Heart left ventricle (tissue), 16 donors: ENCODE measurements around the gene MYH10. TPM values are rescaled to one million over a fixed set of nuclear protein-coding genes. Genes with fewer than 3 reads are reported as not detected.
A peak's percentile ranks its signal among the peaks of the same experiment; 100 is the strongest.

Experiments
- ATAC-seq, 4 donors: fragments of 200-7000 bp; cut with Tn5 transposase; one replicate each; pipeline ENCODE4 v1.9.1; 2020 to 2022; ENCODE audit warnings: moderate library complexity in 4 of 4, mild to moderate bottlenecking in 3 of 4, moderate number of reproducible peaks in 1 of 4
- DNase-seq, 5 donors: peaks; one replicate each; pipeline ENCODE4 v3.0.0-alpha.2; 2020
- H3K27ac ChIP-seq, 12 donors: fragments of 200-600 bp; sonication (generic) in 4 of 12; one replicate each; pipeline versions ENCODE4 v1.5.0 to v1.8.0; 2016 to 2022; ENCODE audit warnings: mild to moderate bottlenecking in 2 of 12
- H3K27me3 ChIP-seq, 9 donors: fragments of 200-600 bp; sonication (generic) in 2 of 9; one replicate each; pipeline versions ENCODE4 v1.5.1 to v1.8.0; 2016 to 2022; ENCODE audit warnings: mild to moderate bottlenecking in 3 of 9
- H3K36me3 ChIP-seq, 9 donors: fragments of 200-600 bp; sonication (generic) in 2 of 9; one replicate each; pipeline versions ENCODE4 v1.5.0 to v1.8.0; 2018 to 2022; ENCODE audit warnings: mild to moderate bottlenecking in 2 of 9
- H3K4me1 ChIP-seq, 12 donors: fragments of 200-600 bp; sonication (generic) in 4 of 12; one replicate each; pipeline versions ENCODE4 v1.5.0 to v1.8.0; 2016 to 2022; ENCODE audit warnings: mild to moderate bottlenecking in 3 of 12
- H3K4me3 ChIP-seq, 12 donors: fragments of 200-600 bp; sonication (generic) in 4 of 12; one replicate each; pipeline versions ENCODE4 v1.5.0 to v1.8.0; 2017 to 2022; ENCODE audit warnings: mild to moderate bottlenecking in 9 of 12, moderate library complexity in 4 of 12
- H3K9me3 ChIP-seq, 12 donors: fragments of 200-600 bp; sonication (generic) in 4 of 12; one replicate each; pipeline versions ENCODE4 v1.5.0 to v1.8.0; 2016 to 2022; ENCODE audit warnings: mild to moderate bottlenecking in 1 of 12
- POLR2A ChIP-seq, 2 donors: fragments of 450-650 bp; IDR thresholded peaks; one replicate each; pipeline ENCODE4 v1.6.1; 2017; ENCODE audit warnings: antibody characterized with exemption in 2 of 2, mild to moderate bottlenecking in 2 of 2, moderate library complexity in 2 of 2
- WGBS, 4 donors: extraction: QIAGEN DNeasy Blood & Tissue Kit in 2 of 4; methylation state at CpG; one replicate each; pipeline versions ENCODE4 v1.1.5 to v1.1.7; 2013 to 2018; 5-methylcytosine and 5-hydroxymethylcytosine counted together
- intact Hi-C, 10 donors: fragments of 100-400 bp; cut with DNase I; formaldehyde crosslinking; loops; one replicate each; pipeline versions ENCODE4 v1.11.1 to v1.14.2; 2022
- polyA plus RNA-seq, 2 donors: library from polyadenylated mRNA; stranded (reverse); fragments of 200-250 nt; gene quantifications; one replicate each; pipeline ENCODE4 v1.2.3, GENCODE V29; 2013
- total RNA-seq, 9 donors: library from RNA; depleted of rRNA in 2 of 9; stranded (reverse); fragments of >200 nt in 2 of 9; fragmentation: NEBNext Ultra II Directional in 3 of 9; extraction: Animal tissue kit (Norgen Biotek cat#: 25700) in 3 of 9; gene quantifications; one replicate each; pipeline versions ENCODE4 v1.1.0 to v1.2.4, GENCODE V29; 2016 to 2023
- TF ChIP-seq, protein P1 (sequence below), 12 donors: fragments of 200-600 bp; sonication (generic) in 4 of 12; IDR thresholded peaks; one replicate each; pipeline versions ENCODE4 v1.5.0 to v1.8.0; 2018 to 2022; ENCODE audit warnings: antibody characterized with exemption in 12 of 12, mild to moderate bottlenecking in 5 of 12
- donor health status: ischemic (EF 13 %, LVEDD 7.1; RV severe dilation, severe dysfunction).
- donor health status: healthy with polysubstance abuse.
- donor health status: DM: no; HTN: yes; CAD: no.
- donor health status: DM: no; HTN: no; CAD: no.
- donor health status: ischemic (EF 25% LVEDD 6.9; RV normal size, moderate dysfunction).
- donor health status: ischemic (EF 25% LVEDD 5.7; RV mildly dilated, moderate dysfunction).
- donor health status: healthy.
- donor health status: DM: yes; HTN: yes; CAD: no.
- donor health status: ischemic (EF 35%, LVEDD 5.7; RV mildly dilated, moderate dysfunction).
- donor health status: nonischemic (EF 11% LVEDD 7.7; RV severe dilation, severe dysfunction).
- donor health status: DM: yes; HTN: yes; CAD: no.
- donor health status: PGD.
- donor health status: ischemic (EF 29% LVEDD 5.4; RV normal size, mild dysfunction).
- donor health status: nonischemic (EF 23%, LVEDD 6.1; RV moderate dilation, normal function).

Gene MYH10
- total and polyA plus RNA-seq, 11 donors = 10.6 to 62.1 (median 35.2) TPM

DNA sequence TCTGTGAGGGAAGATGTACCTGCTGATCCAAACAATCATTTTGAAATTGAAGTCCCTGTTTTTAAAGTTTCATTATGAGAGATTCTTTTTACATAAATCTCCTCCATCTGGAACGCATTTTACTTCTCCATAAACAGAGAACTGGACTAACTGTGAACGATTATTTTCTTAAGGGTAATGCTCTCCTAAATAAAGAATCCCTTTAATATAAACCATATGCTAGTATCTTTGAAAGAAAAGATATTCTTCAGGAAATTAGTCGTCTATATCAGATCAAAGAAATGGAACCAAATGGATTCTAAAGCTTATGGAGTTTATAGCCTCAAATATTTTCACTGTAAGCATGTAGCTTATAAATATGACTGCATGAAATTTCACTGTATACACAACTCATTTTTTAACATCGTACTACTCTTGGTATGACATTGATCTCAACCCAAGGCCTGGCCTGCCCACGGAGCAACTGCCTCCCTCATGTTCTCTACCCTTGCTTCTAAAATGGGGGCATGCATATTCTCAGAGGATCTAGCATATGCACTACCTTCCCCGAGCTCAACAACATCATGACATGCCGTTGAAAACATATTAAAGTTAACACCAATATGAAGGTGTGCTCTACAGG lies 66.4 kb downstream of the MYH10 start:
- Histone ChIP-seq H3K4me1 (no peaks in the 10 kb centered on the region), H3K4me3 (no peak overlapping the region), H3K9me3 (no peaks in the 10 kb centered on the region), H3K27me3 (no peaks in the 10 kb centered on the region), H3K27ac (no peak overlapping the region), H3K36me3 (peaks cover 0 to 79% (median 12%) of the 10 kb centered on the region in 9 donors)
- no peak for ATAC-seq
- TF ChIP-seq POLR2A (IDR thresholded peaks at IDR 0.05) = no peak
- TF ChIP-seq, protein P1, sequence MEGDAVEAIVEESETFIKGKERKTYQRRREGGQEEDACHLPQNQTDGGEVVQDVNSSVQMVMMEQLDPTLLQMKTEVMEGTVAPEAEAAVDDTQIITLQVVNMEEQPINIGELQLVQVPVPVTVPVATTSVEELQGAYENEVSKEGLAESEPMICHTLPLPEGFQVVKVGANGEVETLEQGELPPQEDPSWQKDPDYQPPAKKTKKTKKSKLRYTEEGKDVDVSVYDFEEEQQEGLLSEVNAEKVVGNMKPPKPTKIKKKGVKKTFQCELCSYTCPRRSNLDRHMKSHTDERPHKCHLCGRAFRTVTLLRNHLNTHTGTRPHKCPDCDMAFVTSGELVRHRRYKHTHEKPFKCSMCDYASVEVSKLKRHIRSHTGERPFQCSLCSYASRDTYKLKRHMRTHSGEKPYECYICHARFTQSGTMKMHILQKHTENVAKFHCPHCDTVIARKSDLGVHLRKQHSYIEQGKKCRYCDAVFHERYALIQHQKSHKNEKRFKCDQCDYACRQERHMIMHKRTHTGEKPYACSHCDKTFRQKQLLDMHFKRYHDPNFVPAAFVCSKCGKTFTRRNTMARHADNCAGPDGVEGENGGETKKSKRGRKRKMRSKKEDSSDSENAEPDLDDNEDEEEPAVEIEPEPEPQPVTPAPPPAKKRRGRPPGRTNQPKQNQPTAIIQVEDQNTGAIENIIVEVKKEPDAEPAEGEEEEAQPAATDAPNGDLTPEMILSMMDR (IDR thresholded peaks at IDR 0.05) = no peak
- 72 to 77% (median 76%) methylated on average over 7 of the region's 7 CpGs for WGBS, 4 donors
- intact Hi-C loops = no loop called here
- DNase-seq = no peak

DNA sequence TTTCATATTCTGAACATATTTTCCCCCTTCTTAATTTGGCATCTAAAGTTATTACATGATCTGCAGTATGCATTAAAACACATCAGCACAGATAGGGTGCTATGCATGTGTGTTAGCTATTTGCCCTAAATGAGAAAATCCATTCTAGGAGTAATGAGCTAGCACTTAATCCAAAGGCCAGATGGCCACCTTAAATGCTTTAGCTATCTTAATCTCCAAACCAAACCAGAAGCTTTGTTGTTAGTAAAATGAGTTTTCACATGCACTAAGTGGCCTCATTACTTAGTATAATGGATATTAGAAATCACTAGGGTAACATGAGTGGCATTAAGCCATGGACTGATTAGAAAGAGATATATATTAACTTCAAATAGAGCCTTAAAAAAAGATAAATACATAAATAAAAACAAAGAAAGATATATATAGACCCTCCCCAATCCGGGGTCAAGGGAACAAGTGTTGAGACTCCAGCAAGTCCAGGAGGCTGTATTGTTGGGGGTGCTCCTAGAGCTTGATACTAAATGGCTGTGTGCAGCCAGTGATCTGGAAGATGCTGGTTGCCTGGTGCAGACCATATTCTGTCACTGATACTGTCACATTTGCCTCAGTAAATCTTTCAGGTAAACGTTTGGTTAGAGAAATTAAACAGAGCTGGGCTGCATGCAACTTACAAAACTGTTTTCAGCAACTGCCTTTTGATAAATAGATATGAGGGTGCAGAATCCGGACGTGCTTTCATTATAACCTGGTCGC lies 67.3 kb downstream of the MYH10 start:
- DNase-seq (no peak), ATAC-seq (no peak)
- Histone ChIP-seq H3K4me1 (no peaks in the 10 kb centered on the region), H3K4me3 (no peak overlapping the region), H3K27ac (no peak overlapping the region), H3K36me3 (peaks cover 0 to 72% (median 8%) of the 10 kb centered on the region in 9 donors), H3K9me3 (no peaks in the 10 kb centered on the region), H3K27me3 (no peaks in the 10 kb centered on the region)
- TF ChIP-seq, protein P1 (IDR thresholded peaks at IDR 0.05) = no peak
- TF ChIP-seq POLR2A (IDR thresholded peaks at IDR 0.05) = no peak
- 81 to 85% (median 83%) methylated on average over 5 of the region's 5 CpGs for WGBS, 4 donors
- intact Hi-C loops = no loop called here

DNA sequence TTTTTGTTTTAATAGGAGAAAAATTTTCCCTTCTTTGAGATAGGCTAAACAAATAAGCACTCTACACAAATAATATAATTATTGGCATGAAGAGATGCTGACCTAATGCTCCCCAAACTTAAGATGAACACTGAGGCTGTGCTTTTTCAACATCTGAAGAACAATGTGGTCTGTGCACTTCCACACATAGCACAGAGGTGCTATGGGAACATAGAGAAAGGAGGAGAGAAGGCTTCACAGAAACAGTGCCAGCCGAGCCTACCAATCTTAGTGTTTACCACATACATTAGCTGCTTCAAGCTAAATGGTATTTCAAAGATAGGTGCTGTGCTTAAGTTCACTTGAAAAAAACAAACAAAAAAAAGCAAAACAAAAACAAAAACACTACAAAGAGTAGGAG lies 72.4 kb downstream of the MYH10 start:
- no peaks in the 10 kb centered on the region for H3K9me3 ChIP-seq
- H3K27me3 ChIP-seq = no peaks in the 10 kb centered on the region
- peaks cover 0 to 47% (median under 1%) of the 10 kb centered on the region in 9 donors for H3K36me3 ChIP-seq
- no peak overlapping the region for H3K27ac ChIP-seq
- H3K4me1 ChIP-seq = peaks cover 0 to 11% (median 0%) of the 10 kb centered on the region in 12 donors
- ATAC-seq = no peak
- no peak overlapping the region for H3K4me3 ChIP-seq
- TF ChIP-seq, protein P1 (IDR thresholded peaks at IDR 0.05) = no peak
- TF ChIP-seq POLR2A (IDR thresholded peaks at IDR 0.05) = no peak
- DNase-seq = no peak
- intact Hi-C loops = no loop called here
- WGBS, 4 donors = 92 to 98% (median 96%) methylated on average over 1 of the region's 1 CpG

DNA sequence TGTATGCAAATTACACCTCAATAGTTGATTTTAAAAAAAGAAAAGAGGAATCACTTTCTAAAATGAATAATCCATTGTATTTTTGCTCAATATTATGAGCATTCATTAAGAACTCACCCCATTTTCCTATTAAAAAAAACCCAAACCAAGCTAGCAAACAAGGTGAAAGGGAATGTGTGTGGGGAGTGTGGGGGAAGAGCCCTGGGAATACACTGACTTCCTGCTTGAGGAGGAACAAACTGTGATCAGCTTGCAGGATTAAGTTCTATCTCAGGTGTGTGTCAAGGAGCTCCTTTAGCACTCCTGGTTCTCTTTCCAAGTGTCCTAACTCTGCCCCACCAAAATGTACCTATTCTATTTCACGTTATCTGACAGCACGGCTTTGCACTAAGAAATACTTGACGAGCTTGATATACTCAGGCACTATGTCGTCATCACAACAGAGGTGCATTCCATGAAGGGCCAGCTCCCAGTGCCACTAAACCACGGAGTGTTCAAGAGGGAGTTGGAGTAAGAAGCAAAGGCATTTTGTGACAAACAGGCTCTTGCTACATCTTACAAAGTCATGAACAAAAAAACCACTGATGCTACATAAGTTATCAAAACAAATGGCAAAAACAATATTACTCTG lies 73.2 kb downstream of the MYH10 start:
- Histone ChIP-seq H3K27ac (no peak overlapping the region), H3K36me3 (peaks cover 0 to 55% (median 8%) of the 10 kb centered on the region in 9 donors), H3K27me3 (no peaks in the 10 kb centered on the region), H3K9me3 (no peaks in the 10 kb centered on the region), H3K4me3 (no peak overlapping the region), H3K4me1 (peaks cover 0 to 11% (median 0%) of the 10 kb centered on the region in 12 donors)
- TF ChIP-seq, protein P1 (IDR thresholded peaks at IDR 0.05) = no peak
- no peak for TF ChIP-seq POLR2A (IDR thresholded peaks at IDR 0.05)
- intact Hi-C loops = no loop called here
- WGBS, 4 donors = 47 to 68% (median 54%) methylated on average over 5 of the region's 5 CpGs
- DNase-seq (no peak), ATAC-seq (peak in 3 of 4 donors; percentile 44 to 79 (median 77))
